Fibroblast of pulmonary artery (primary cell): Measurements from ENCODE around the gene MMP26.
"Not testable (repeated sequence)": the region's sequence is repeated elsewhere in the genome, so short reads cannot be mapped to it uniquely, and the experiment has no call there.

Source experiments
- DNase-seq: peaks from one replicate; pipeline ENCODE4 v3.0.0-alpha.2; 2010; ENCODE audit warnings: low read depth
- H3K4me3 ChIP-seq: replicated peaks from 2 replicates; pipeline ENCODE4 v1.5.1; 2011; ENCODE audit warnings: low read depth, mild to moderate bottlenecking, control low read depth, low read length, moderate library complexity
- CTCF ChIP-seq: IDR thresholded peaks from 2 replicates; pipeline ENCODE4 v1.5.1; 2011; ENCODE audit warnings: mild to moderate bottlenecking, control low read depth, low read length, inconsistent platforms; ENCODE audit errors: missing control alignments

The MMP26 gene

GRCh38 chr11:4697585-4697984 is 7.0 kb upstream of the MMP26 start, which contains the start of gene OR51E2:
Gene OR51E2, minus strand, starts transcription at chr11:4697853. Its CDS starts 15,142 bp downstream, at chr11:4682711.
- no peak within 1 kb of the TSS for H3K4me3 ChIP-seq
- peak; percentile 20 for DNase-seq
- TF ChIP-seq CTCF, result no peak

GRCh38 chr11:4699697-4700435 is 4.7 kb upstream of the MMP26 start:
- no peak overlapping the region for H3K4me3 ChIP-seq
- no peak for TF ChIP-seq CTCF
- no peak for DNase-seq

GRCh38 chr11:4700436-4700820 is 4.2 kb upstream of the MMP26 start:
- DNase-seq, result no peak
- no peak for TF ChIP-seq CTCF
- no peak overlapping the region for H3K4me3 ChIP-seq

- H3K4me3 ChIP-seq, result no peak overlapping the region
- TF ChIP-seq CTCF, result no peak
- no peak for DNase-seq
Observed at GRCh38 chr11:4704790-4705334, 278 bp downstream of the MMP26 start.

GRCh38 chr11:4713241-4713640 is 8.7 kb downstream of the MMP26 start:
- no peak overlapping the region for H3K4me3 ChIP-seq
- no peak for TF ChIP-seq CTCF
- DNase-seq, result no peak

- TF ChIP-seq CTCF, result no peak
- H3K4me3 ChIP-seq, result no peak overlapping the region
- no peak for DNase-seq
Observed at GRCh38 chr11:4714300-4714699, 9.7 kb downstream of the MMP26 start.

- DNase-seq, H3K4me3 ChIP-seq: not testable (repeated sequence)
Observed at GRCh38 chr11:4722616-4723534, 18.3 kb downstream of the MMP26 start.
